GM19467 (cell line): ENCODE results near the gene ZNF770.
"Not testable (repeated sequence)": the region's sequence is repeated elsewhere in the genome, so short reads cannot be mapped to it uniquely, and the experiment has no call there.

ENCODE experiments used
- ATAC-seq: cut with Tn5 transposase; IDR thresholded peaks from one replicate; pipeline ENCODE4 v1.9.1; 2021; ENCODE audit warnings: mild to moderate bottlenecking, moderate library complexity; ENCODE audit not compliant: unreplicated experiment

ZNF770 gene

DNA sequence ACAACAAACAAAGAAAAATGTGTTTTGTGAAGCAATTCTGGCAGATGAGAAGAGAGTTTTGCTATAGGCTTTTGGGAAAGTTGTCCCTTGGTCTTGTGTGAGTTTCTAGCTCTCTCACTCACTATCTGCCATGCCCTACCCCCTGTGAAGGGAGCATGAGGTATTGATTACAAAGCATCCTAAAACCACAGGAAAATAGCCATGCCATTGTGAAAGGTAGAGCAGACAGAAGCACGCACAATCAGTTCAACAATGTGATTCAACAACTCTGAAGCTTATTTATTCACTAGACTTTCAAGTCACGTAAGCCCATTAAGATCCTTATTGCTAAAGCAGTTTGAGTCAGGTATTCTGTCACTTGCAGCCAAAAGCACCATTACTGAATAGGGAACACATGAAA is 12.0 kb downstream of the ZNF770 start:
- no peak for ATAC-seq

DNA sequence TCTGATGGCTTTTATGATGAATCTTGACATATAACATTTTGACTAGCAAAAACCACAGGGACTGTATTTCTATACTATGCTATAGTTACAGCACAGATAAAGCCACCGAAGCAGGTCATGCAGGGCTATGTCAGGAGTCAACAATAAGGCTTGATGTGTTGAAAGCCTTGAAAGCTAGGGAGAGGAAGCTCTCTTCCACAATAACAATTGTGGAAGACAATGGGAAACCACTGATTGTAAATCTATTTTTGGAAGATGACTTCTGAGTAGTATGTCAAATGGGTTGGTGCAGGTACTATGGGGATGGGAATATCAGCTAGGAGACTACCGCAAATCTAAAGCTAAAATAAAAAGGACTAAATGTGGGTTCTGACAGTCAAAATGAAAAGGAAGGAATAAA is 14.6 kb downstream of the ZNF770 start:
- ATAC-seq = no peak

- ATAC-seq = not testable (repeated sequence)
Measured at GRCh38 chr15:34970098-34970643, 17.9 kb downstream of the ZNF770 start.

GRCh38 chr15:34969340-34970097 is 18.6 kb downstream of the ZNF770 start, which contains the start of gene AQR:
AQR (minus strand) TSS chr15:34969742; CDS start chr15:34969613, 129 bp downstream.
- peak; percentile 99 for ATAC-seq

DNA sequence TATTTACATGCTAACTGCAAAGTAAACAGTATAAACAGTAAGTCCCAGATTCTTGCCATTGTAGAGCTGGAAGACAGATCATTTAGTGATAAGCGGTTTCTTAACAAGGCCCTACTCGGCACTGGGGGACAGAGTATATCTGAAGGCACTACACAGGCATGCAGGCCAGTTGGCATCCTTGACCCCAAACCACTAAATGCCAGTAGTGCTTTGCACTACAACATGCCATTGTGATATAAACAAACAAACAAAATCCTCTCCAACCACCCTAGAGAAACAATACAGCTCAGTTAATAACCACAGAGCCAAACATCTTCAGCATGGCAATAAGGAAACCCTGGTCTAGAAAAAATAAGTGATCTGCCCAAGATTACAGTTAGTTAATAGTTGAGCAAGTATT is 23.8 kb downstream of the ZNF770 start:
- no peak for ATAC-seq

- ATAC-seq = no peak
Measured at GRCh38 chr15:34953851-34954250, 34.2 kb downstream of the ZNF770 start.

- ATAC-seq = no peak
Measured at GRCh38 chr15:34952481-34952880, 35.6 kb downstream of the ZNF770 start.

DNA sequence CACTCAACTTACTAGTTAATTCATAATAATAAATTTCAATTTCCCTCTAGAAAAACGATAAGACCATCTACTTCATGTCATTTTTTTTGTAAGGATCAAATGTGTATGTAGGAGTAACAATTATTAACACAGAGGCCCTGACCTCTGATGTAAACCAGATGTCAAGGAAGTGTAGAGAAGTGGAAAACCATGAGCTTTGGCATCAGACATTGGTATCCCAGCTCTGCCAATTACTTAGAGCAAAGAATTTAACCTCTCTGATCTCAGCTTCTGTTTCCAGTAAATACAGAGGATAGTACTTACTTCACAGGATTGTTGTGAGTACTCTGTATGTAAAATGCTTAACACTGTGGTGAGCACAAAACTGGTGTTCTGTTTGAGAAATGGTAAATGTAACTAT is 36.1 kb downstream of the ZNF770 start:
- ATAC-seq = no peak

GRCh38 chr15:34944936-34945335 is 43.2 kb downstream of the ZNF770 start:
- no peak for ATAC-seq

GRCh38 chr15:34943711-34944110 is 44.4 kb downstream of the ZNF770 start:
- ATAC-seq = no peak

GRCh38 chr15:34943264-34943663 is 44.8 kb downstream of the ZNF770 start:
- not testable (repeated sequence) for ATAC-seq

- no peak for ATAC-seq
Measured at GRCh38 chr15:34942363-34942762, 45.7 kb downstream of the ZNF770 start.

GRCh38 chr15:34941831-34942230 is 46.3 kb downstream of the ZNF770 start:
- no peak for ATAC-seq

GRCh38 chr15:34941185-34941698 is 46.8 kb downstream of the ZNF770 start:
- no peak for ATAC-seq

- ATAC-seq = no peak
Measured at GRCh38 chr15:34933432-34933975, 54.6 kb downstream of the ZNF770 start.

- ATAC-seq = not testable (repeated sequence)
Measured at GRCh38 chr15:34928349-34928748, 59.7 kb downstream of the ZNF770 start.
